RCC 7860 (cell line): ENCODE measurements around the gene KRTAP4-2.
A peak's percentile ranks its signal among the peaks of the same experiment; 100 is the strongest.
"Not testable (repeated sequence)": the region's sequence is repeated elsewhere in the genome, so short reads cannot be mapped to it uniquely, and the experiment has no call there.

Experiments used
- DNase-seq: peaks from one replicate; pipeline ENCODE4 v3.0.0-alpha.2; 2015; ENCODE audit warnings: low spot score
- FAIRE-seq: peaks from 2 replicates; lab custom pipeline; 2012; peaks lifted over from hg19 to GRCh38; lab: Jason Lieb, UNC

Gene KRTAP4-2

GRCh38 chr17:41177727-41178271, at the start of gene KRTAP4-2:
Gene KRTAP4-2, minus strand, starts transcription at chr17:41178221. Its CDS starts 57 bp downstream, at chr17:41178164.
- no peak for FAIRE-seq
- no peak for DNase-seq

- DNase-seq, FAIRE-seq: not testable (repeated sequence)
Observed at GRCh38 chr17:41226598-41227095, 48.6 kb upstream of the KRTAP4-2 start, which contains the start of gene KRTAP9-2. Gene KRTAP9-2, plus strand, starts transcription at chr17:41226648. Its CDS starts 7 bp downstream, at chr17:41226655.

DNA sequence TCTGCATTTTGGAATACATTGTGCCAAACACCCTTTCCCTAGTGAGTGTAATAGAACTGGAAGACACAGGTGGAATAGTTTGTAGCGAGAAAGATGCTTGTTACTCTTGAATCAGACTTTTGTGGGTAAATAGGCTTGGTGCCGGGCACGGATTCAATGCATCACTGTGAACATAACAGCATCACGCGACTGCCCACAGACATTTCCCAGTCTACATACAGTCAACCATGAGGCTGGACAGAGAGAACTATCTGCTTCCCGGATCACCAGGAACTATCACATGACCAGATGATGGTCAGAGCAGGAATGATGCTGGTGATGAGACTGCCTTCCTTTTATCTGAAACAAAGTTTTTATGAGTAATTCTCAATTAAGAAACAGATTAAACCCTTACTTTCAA, 48.0 kb upstream of the KRTAP4-2 start:
- DNase-seq (no peak), FAIRE-seq (no peak)

DNA sequence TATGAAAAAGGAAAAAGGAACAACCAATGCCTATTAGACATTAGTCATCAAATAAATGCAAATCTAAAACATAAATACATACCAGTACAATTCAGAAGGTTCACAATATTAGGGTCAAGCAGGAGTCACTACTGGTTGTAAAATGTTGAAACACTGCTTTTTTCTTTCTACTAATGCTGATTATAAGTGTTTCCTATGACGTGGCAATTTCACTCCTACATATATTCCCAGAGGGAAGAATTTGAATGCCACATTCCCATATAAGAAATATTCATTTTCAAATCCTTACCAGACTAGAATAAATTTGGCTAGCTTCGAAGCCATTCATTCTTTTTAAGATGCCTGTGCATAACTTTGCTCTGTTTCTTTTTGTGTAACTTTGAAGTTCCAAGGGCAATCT, 45.8 kb upstream of the KRTAP4-2 start:
- no peak for FAIRE-seq
- no peak for DNase-seq

- DNase-seq (no peak), FAIRE-seq (no peak)
Observed at GRCh38 chr17:41215681-41216080, 37.7 kb upstream of the KRTAP4-2 start.

GRCh38 chr17:41212524-41213169, 34.6 kb upstream of the KRTAP4-2 start:
- FAIRE-seq (no peak), DNase-seq (no peak)

- no peak for FAIRE-seq
- peak; percentile 30 for DNase-seq
Observed at GRCh38 chr17:41211845-41212466, 33.9 kb upstream of the KRTAP4-2 start.

DNA sequence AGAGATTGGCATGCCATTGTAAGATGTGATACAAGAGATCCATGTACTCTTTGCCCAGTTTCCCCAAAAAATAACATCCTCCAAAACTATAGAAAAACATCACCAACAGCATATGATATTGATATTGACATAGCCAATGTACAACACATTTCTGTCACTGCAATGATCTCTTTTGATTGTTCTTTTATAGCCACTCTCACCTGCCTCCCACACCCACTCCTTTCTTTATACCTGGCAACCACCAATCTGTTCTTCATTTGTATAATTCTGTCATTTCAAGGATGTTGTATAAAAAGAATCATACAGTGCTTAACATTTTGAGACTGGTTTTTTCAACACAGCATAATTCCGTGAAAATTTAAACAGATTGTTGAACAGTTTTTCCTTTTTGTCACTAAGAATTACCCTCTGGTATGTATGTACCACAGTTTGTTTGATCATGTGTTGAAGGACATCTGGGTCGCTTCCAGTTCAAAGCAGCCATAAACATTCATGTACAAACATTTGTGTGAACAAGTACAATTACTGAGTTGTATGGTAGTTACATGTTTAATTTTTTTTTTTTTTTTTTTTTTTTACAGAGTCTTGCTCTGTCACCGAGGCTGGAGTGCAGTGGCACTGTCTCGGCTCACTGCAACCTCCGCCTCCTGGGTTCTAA, 21.5 kb upstream of the KRTAP4-2 start:
- no peak for FAIRE-seq

DNA sequence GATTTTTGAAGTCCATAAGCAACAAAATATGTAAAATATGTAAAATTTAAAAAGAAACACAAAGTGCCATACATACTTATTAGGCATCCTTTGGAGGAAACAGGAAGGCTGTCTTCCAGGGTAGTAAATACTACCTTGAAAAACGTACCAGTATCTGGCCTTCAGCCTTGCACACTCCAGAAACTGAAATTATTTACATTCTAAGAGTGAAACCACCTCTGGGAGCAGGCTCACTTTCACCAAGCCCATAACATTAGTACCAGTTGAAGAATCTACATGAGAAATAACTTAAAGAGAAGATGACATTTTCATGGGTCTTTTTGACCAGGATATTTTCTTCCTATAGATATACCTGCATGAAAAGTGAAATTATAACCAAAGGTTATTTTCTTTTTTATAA, 18.0 kb upstream of the KRTAP4-2 start:
- DNase-seq (no peak), FAIRE-seq (no peak)

More for the DNA sequence above, 21.5 kb upstream of the KRTAP4-2 start:
- DNase-seq = no peak

GRCh38 chr17:41190328-41190727, 12.3 kb upstream of the KRTAP4-2 start:
- FAIRE-seq (no peak), DNase-seq (no peak)

- not testable (repeated sequence) for DNase-seq, FAIRE-seq
Observed at GRCh38 chr17:41189837-41190318, 11.9 kb upstream of the KRTAP4-2 start, which contains the start of gene KRTAP9-1. Gene KRTAP9-1, plus strand, starts transcription at chr17:41189887. Its CDS starts 0 bp downstream, at chr17:41189887.

DNA sequence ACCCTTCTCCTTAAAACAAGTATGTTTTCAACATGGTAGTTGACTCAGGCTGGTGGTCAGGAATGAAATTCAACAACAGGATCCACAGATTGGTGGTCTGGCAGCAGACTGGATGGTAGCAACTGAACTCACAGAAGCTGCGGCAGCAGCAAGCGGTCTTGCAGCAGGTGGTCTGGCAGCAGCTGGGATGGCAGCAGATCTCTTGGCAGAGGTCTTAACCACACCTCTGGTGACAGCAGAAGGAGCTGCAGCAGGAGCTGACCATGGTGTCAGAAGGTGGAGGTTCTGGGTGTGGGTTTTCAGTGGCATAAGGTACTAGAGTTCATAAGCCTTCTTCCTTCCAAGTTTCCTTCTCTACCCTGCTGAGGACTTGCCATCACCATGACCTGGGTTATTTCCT, 8.9 kb upstream of the KRTAP4-2 start:
- DNase-seq (no peak), FAIRE-seq (no peak)

- FAIRE-seq = no peak
- no peak for DNase-seq
Observed at GRCh38 chr17:41185001-41185400, 7.0 kb upstream of the KRTAP4-2 start.

DNA sequence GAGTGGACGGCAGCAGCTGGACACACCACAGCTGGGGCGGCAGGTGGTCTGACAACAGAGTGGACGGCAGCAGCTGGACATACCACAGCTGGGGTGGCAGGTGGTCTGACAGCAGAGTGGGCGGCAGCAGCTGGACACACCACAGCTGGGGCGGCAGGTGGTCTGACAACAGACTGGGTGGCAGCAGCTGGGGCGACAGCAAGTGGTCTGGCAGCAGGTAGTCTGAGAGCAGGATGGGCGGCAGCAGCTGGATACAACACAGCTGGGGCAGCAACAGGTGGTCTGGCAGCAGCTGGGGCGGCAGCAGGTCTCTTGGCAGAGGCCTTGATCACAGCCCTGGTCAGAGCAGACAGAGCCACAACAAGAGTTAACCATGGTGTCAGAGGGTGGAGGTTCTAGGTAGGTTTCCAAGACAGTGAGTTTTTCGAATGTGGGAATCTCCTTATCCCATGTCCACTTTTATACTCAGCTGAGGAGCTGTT, 6.5 kb upstream of the KRTAP4-2 start, which contains the start of gene KRTAP4-1:
Gene KRTAP4-1, minus strand, starts transcription at position 432 of the 482 bp plus-strand sequence. Its CDS starts 57 bp downstream, at position 375.
- DNase-seq (no peak), FAIRE-seq (no peak)

- FAIRE-seq = no peak
- no peak for DNase-seq
Observed at GRCh38 chr17:41178843-41179616, 1.0 kb upstream of the KRTAP4-2 start.

- peak; percentile 25 for FAIRE-seq
- DNase-seq = peak; percentile 56
Observed at GRCh38 chr17:41178341-41178740, 320 bp upstream of the KRTAP4-2 start.

- no peak for DNase-seq
- no peak for FAIRE-seq
Observed at GRCh38 chr17:41176744-41177387, 1.2 kb downstream of the KRTAP4-2 start.

- no peak for FAIRE-seq
- DNase-seq = no peak
Observed at GRCh38 chr17:41171886-41172285, 6.1 kb downstream of the KRTAP4-2 start.

DNA sequence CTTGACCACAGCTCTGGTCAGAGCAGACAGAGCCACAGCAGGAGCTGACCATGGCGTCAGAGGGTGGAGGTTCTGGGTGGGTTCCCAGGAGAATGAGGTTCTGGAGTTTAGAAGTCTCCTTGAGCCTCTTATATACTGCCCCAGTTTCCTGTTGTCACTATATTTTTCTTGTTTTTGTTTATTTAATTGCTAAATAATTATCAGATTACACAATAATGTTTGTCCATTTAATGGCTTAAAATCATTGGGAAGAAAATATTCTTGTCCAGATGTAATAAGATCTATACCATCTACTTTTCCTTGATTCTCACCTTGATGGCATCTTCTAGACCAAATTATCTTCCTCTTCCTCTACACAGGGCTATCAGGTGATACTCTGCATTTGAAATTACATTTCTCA, 9.9 kb downstream of the KRTAP4-2 start, which contains the start of gene KRTAP4-3:
Gene KRTAP4-3, minus strand, starts transcription at position 101 of the 400 bp plus-strand sequence. Its CDS starts 49 bp downstream, at position 52.
- DNase-seq (no peak), FAIRE-seq (no peak)
